ENCODE results near the gene PDE7B. TPM values are rescaled to one million over a fixed set of nuclear protein-coding genes. Genes with fewer than 3 reads are reported as not detected.

PDE7B gene
- total and polyA plus RNA-seq, 2 donors (not counting 1 experiment from before 2014, with no cell fraction given) = 2.6 to 7.5 TPM

DNA sequence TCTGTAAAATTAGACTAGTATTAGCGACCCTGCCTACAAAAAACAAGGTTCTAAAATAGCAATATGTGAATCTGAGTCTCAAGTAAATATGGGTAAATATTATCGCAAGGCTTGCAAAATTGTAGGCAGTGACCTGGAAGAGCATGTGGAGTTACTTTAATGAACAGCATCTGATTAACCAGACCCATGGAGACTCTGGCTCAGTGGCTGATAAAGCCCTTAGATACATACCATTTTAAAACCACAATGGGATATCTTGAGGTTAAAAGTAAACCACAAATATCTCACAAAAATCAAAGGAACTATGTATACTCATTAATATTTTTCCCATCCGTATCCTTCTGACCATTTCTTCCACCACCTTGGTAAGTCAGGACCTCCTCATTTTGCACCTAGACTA, 211.6 kb downstream of the PDE7B start:
- Histone ChIP-seq H3K36me3 (replicated peaks in 1 of 2; ENCODE audit: control extremely low read depth in 1 of 2, control insufficient read depth in 1 of 2, extremely low read depth in 1 of 2, insufficient read depth in 2 of 2, low read length in 1 of 2) (no peaks in the 10 kb centered on the region), H2AFZ (ENCODE audit: insufficient read depth, low read depth, low read length, poor library complexity, severe bottlenecking) (no peak overlapping the region), H3K27ac (ENCODE audit: low read length in 2 of 2) (no peak overlapping the region), H3K79me2 (ENCODE audit: control insufficient read depth, insufficient read depth, low read length) (no peaks in the 10 kb centered on the region), H3K4me1 (ENCODE audit: control insufficient read depth in 2 of 2, insufficient read depth in 2 of 2, low read length in 2 of 2) (no peaks in the 10 kb centered on the region), H3K27me3 (replicated peaks in 1 of 4; ENCODE audit: control extremely low read depth in 1 of 4, control insufficient read depth in 3 of 4, insufficient read depth in 4 of 4, low read length in 3 of 4) (no peaks in the 10 kb centered on the region), H3K4me2 (replicated peaks; ENCODE audit: low read depth, low read length, poor library complexity, severe bottlenecking) (no peak overlapping the region), H3K9ac (ENCODE audit: low read length) (no peak overlapping the region), H3K4me3 (ENCODE audit: control extremely low read depth in 1 of 5, extremely low read depth in 1 of 5, insufficient read depth in 1 of 5, low read depth in 2 of 5, low read length in 4 of 5) (no peak overlapping the region), H3K9me3 (ENCODE audit: control extremely low read depth in 1 of 3, control insufficient read depth in 2 of 3, insufficient read depth in 1 of 3, low read length in 2 of 3) (no peaks in the 10 kb centered on the region), H4K20me1 (ENCODE audit: control insufficient read depth, insufficient read depth, low read length, poor library complexity, severe bottlenecking) (no peaks in the 10 kb centered on the region)
- no peaks in the 10 kb centered on the region for H3K9me3 Mint-ChIP-seq (ENCODE audit: insufficient read depth)
- H3K27ac Mint-ChIP-seq = no peak overlapping the region
- 100% methylated on average over 2 of the region's 3 CpGs for WGBS (ENCODE audit: insufficient coverage)
- intact Hi-C loops (cut with micrococcal nuclease) = no loop called here
- DNase-seq = no peak
- ChIA-PET POLR2A (no interaction called here), CTCF (no interaction called here)
- H3K27me3 Mint-ChIP-seq = no peaks in the 10 kb centered on the region
- ATAC-seq (ENCODE audit: low read depth) = no peak
- H3K4me1 Mint-ChIP-seq = no peaks in the 10 kb centered on the region
- H3K4me3 Mint-ChIP-seq = no peak overlapping the region
- TF ChIP-seq, protein P1, sequence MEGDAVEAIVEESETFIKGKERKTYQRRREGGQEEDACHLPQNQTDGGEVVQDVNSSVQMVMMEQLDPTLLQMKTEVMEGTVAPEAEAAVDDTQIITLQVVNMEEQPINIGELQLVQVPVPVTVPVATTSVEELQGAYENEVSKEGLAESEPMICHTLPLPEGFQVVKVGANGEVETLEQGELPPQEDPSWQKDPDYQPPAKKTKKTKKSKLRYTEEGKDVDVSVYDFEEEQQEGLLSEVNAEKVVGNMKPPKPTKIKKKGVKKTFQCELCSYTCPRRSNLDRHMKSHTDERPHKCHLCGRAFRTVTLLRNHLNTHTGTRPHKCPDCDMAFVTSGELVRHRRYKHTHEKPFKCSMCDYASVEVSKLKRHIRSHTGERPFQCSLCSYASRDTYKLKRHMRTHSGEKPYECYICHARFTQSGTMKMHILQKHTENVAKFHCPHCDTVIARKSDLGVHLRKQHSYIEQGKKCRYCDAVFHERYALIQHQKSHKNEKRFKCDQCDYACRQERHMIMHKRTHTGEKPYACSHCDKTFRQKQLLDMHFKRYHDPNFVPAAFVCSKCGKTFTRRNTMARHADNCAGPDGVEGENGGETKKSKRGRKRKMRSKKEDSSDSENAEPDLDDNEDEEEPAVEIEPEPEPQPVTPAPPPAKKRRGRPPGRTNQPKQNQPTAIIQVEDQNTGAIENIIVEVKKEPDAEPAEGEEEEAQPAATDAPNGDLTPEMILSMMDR (IDR thresholded peaks at IDR 0.05) = no peak
- no peak for TF ChIP-seq EZH2 (IDR thresholded peaks at IDR 0.05; ENCODE audit: borderline replicate concordance, insufficient read depth, low read depth, low read length, poor library complexity, severe bottlenecking)

DNA sequence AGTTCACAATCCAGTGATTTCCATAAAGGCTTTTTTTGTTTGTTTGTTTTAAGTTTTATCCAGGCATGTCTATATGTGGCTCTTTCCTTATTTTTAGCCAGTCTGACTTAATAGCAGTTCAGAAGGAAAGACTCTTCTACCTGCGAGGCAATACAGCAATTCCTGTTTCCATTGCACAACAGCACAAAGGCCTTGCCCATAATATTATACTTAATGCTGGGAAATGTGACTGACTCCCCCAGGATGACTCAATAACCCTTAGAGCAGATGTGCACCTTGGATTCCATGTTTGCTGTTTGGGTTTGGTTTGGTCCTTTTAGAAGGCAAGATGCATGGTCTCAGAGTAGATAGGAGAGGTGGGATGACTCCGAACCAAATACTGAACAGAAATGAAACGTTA, 214.5 kb downstream of the PDE7B start:
- WGBS (ENCODE audit: insufficient coverage) = no CpG with 5 or more reads among the region's 3 CpGs
- Histone ChIP-seq H3K4me1 (ENCODE audit: control insufficient read depth in 2 of 2, insufficient read depth in 2 of 2, low read length in 2 of 2) (no peaks in the 10 kb centered on the region), H4K20me1 (ENCODE audit: control insufficient read depth, insufficient read depth, low read length, poor library complexity, severe bottlenecking) (no peaks in the 10 kb centered on the region), H3K27me3 (replicated peaks in 1 of 4; ENCODE audit: control extremely low read depth in 1 of 4, control insufficient read depth in 3 of 4, insufficient read depth in 4 of 4, low read length in 3 of 4) (no peaks in the 10 kb centered on the region), H3K27ac (ENCODE audit: low read length in 2 of 2) (no peak overlapping the region), H3K79me2 (ENCODE audit: control insufficient read depth, insufficient read depth, low read length) (no peaks in the 10 kb centered on the region), H3K9ac (ENCODE audit: low read length) (no peak overlapping the region), H3K4me3 (ENCODE audit: control extremely low read depth in 1 of 5, extremely low read depth in 1 of 5, insufficient read depth in 1 of 5, low read depth in 2 of 5, low read length in 4 of 5) (no peak overlapping the region), H3K36me3 (replicated peaks in 1 of 2; ENCODE audit: control extremely low read depth in 1 of 2, control insufficient read depth in 1 of 2, extremely low read depth in 1 of 2, insufficient read depth in 2 of 2, low read length in 1 of 2) (no peaks in the 10 kb centered on the region), H2AFZ (ENCODE audit: insufficient read depth, low read depth, low read length, poor library complexity, severe bottlenecking) (no peak overlapping the region), H3K4me2 (replicated peaks; ENCODE audit: low read depth, low read length, poor library complexity, severe bottlenecking) (no peak overlapping the region), H3K9me3 (ENCODE audit: control extremely low read depth in 1 of 3, control insufficient read depth in 2 of 3, insufficient read depth in 1 of 3, low read length in 2 of 3) (no peaks in the 10 kb centered on the region)
- intact Hi-C loops (cut with micrococcal nuclease) = no loop called here
- no peak for TF ChIP-seq EZH2 (IDR thresholded peaks at IDR 0.05; ENCODE audit: borderline replicate concordance, insufficient read depth, low read depth, low read length, poor library complexity, severe bottlenecking)
- TF ChIP-seq, protein P1 (IDR thresholded peaks at IDR 0.05) = no peak
- ChIA-PET CTCF (no interaction called here), POLR2A (no interaction called here)
- Mint-ChIP-seq H3K9me3 (ENCODE audit: insufficient read depth) (no peaks in the 10 kb centered on the region), H3K4me1 (no peaks in the 10 kb centered on the region), H3K4me3 (no peak overlapping the region), H3K27ac (no peak overlapping the region), H3K27me3 (no peaks in the 10 kb centered on the region)
- ATAC-seq (ENCODE audit: low read depth) (no peak), DNase-seq (no peak)
